HG02870 (cell line): ENCODE results near the gene CCDC179.

Experiments used
- ATAC-seq: cut with Tn5 transposase; IDR thresholded peaks from one replicate; pipeline ENCODE4 v1.9.1; 2021; ENCODE audit warnings: mild to moderate bottlenecking, moderate library complexity; ENCODE audit not compliant: unreplicated experiment

CCDC179 gene

GRCh38 chr11:22860241-22860640 lies at the start of gene CCDC179:
Gene CCDC179, minus strand, starts transcription at chr11:22860474. Its CDS starts 53 bp downstream, at chr11:22860421.
- no peak for ATAC-seq

- no peak for ATAC-seq
These were observed 43.5 kb upstream of the CCDC179 start for GRCh38 chr11:22903782-22904181.

DNA sequence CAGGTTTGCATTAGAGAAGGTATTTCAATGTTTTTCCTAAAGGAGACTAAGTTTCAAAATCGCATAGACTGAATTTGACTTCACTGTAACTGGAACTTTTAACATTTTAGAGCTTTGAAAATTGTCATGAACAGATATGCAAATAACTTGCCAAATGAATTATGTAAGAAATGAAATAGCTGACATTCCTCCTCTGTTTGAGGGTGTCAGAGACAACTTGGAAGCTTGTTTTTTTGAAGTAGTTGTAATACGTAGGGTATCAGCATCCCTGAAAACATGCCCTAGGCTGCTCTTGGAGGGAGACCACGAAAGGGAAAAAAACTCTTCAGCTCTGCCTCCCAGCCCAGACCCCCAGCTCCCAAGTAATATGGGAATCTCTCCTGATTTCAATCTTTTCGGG lies 41.3 kb upstream of the CCDC179 start:
- no peak for ATAC-seq

- ATAC-seq: no peak
These were observed 40.7 kb upstream of the CCDC179 start for GRCh38 chr11:22900764-22901486.

DNA sequence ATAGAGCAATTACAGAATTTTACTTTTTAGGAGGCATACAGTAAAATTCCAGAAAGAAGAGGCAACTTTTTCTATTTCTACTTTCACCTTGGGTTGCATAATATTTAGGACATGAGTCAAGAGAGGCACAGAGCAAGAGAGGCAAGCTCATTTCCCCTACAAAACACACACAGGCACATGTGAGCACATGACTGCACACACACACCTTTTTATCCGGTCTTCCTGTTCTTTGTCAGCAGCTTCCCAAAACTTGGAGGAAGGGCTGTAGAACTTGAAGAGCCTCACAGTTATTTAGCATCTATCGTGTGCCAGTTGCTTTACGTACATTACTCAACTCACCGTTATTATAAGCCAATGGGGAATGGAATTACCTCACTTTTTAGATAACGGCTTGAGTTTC lies 37.8 kb upstream of the CCDC179 start:
- no peak for ATAC-seq

- no peak for ATAC-seq
These were observed 30.0 kb upstream of the CCDC179 start for GRCh38 chr11:22890227-22890626.

GRCh38 chr11:22884217-22884616 lies 23.9 kb upstream of the CCDC179 start:
- no peak for ATAC-seq

GRCh38 chr11:22879630-22880029 lies 19.4 kb upstream of the CCDC179 start:
- no peak for ATAC-seq

GRCh38 chr11:22878604-22879003 lies 18.3 kb upstream of the CCDC179 start:
- ATAC-seq: no peak

DNA sequence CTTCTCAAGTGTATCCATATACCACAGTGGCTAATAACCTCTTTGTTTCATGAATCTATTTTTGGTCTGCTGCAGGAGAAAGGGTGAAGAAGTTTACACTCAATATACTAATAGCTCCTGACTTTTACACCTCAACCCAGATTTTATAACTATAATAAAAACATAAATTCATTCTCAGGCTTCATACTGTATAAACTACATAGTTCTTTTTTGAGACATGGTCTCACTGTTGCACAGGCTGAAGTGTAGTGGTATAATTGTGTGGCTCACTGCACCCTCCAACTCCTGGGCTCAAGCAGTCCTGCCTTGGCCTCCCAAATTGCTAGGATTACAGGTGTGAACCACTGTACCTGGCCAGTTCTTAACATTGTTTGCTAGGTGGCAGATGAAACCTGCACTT lies 17.8 kb upstream of the CCDC179 start:
- ATAC-seq: no peak

DNA sequence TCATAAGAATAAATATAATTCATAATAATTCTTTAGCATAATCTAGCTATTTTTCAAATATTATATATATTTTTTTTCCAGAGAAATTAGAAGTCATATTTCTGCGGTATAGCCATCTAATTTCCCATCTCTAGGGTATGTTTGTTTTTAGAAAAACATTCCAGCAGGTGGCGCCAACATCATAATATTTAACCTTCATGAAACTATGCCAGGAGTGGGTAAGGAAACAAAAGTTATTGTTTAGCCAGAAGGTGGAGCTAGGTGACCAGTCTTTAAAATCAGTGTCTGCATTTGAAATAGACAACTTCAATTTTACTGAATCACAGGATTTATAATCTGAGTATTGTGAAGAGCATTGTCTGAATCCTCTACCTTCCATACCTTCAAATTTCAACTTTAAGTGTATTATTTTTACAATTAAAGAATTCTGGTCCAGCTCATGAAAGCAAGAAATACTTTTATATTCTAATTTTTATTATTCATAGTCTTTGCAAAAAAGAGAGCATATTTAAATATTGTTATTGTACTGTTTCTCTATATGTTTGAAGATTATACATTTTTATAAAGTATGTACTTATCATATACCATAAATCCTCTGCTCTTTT lies 15.7 kb upstream of the CCDC179 start:
- peak; percentile 99 for ATAC-seq

GRCh38 chr11:22869325-22869724 lies 9.1 kb upstream of the CCDC179 start:
- ATAC-seq: peak; percentile 75

DNA sequence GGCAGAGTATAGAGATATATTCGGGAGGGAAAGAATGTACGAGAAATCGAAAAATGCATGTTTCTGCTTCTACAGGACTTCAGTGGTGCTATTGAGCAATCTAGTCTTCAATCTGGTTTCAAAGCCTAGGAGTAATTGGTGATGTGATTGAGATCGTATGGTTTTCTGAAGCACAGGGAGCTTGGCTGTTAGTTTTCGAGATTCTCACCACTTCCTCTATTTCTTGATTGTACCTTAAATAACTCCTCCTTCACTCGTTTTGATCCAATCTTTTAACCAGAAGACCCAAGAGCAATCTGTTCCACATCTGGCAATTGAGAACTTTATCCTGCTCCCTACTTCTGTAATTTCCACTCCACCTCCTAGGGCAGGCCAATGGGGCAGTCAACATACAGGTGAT lies 518 bp downstream of the CCDC179 start:
- ATAC-seq: no peak

DNA sequence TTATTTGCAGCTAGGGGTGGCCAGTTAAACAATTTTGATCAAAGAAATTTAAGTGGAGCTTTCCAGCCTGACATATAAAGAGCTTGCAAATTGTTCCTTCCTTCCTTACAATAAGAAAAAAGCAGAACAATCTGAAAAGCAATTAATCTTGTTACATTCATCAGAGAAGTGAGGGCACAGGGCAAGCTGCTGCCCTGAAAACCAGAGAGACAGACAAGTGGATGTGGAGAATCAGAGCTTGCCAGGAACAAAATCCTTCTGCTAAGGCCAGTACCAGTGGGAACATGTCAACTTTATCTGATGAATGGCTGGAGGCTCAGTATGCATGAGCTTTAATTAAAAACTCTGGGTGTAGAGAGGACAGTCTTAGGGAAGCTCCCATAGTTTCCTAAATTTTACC lies 8.8 kb downstream of the CCDC179 start:
- ATAC-seq: no peak

GRCh38 chr11:22846726-22847125 lies 13.5 kb downstream of the CCDC179 start:
- no peak for ATAC-seq

DNA sequence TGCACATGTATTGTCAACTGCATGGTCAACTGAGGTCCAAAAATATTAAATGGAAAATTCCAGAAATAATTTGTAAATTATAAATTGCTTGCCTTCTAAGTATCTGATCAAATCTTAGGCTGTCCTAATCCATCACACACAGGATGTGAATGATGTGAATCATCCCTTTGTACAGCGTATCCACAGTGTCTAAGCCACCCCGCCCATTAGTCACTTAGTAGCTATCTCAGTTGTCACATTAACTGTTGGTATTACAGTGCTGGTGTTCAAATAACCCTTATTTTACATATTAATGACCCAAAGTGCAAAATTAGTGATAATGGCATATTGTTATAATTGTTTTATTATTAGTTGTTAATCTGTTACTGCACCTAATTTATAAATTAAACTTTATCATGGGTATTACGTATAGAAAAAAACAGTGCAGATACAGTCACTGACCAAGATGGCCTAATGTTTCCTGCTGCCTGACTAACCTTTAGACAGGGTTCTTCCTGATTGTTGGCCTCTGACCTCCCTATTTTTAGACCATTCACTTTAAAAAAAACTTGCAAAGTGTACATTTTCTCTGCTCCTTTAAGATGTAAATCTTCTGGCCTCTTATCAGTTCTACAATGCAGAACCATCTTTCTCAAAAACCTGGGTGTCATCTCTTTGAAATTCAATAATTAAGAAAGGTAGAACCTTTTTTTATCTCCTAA lies 27.8 kb downstream of the CCDC179 start:
- no peak for ATAC-seq

GRCh38 chr11:22830082-22830414 lies 30.2 kb downstream of the CCDC179 start:
- ATAC-seq: no peak

DNA sequence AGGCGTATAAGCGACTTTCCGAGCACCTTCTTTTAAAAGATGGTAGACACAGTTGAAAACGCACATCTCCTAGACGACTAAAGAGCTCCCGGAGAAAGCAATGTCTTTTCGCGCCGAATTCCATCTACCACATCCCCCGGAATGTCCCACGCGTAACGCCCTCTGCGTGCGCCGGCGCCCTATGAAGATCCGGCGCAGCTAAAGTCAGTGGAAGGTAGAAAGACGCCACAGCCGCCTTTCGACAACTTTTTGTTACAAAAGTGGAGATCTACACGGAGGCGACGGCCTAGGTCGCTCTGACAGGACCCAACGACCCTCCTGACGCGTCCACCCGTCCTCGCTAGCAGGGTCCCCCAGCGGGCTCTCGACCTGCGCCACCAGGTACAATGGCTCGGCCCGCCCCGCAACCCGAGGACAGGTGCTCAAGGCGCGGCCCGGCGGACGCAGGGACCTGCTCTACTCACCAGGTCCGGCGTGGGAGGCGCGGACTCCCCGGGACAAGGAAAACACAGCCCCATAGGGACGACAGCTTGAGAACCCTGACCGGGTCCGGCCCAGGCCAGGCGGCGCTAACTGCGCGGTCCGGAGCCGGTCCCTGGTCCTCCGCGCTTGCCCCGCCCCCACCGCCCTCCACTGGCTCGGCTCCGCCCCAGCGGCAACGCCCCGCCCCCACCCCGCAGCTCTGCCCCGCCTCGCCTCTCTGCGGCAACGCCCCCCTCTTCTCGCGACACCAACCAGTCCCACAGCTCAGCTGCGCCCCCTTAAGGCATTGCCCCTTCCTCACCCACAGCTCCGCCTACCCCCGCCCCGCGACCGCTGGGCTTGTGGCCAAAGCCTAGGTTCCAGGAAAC lies 30.8 kb downstream of the CCDC179 start, which contains the start of gene SVIP:
Gene SVIP, minus strand, starts transcription at position 571 of the 851 bp plus-strand sequence. Its CDS starts 53 bp downstream, at position 518.
- ATAC-seq: peak; percentile 89

- no peak for ATAC-seq
These were observed 31.9 kb downstream of the CCDC179 start for GRCh38 chr11:22828373-22828772.

- no peak for ATAC-seq
These were observed 38.1 kb downstream of the CCDC179 start for GRCh38 chr11:22822203-22822602.

GRCh38 chr11:22809893-22810292 lies 50.4 kb downstream of the CCDC179 start:
- no peak for ATAC-seq
